PFSK-1 (cell line): ENCODE data around the gene TNFRSF1B.

Source experiments
- FOXP2 ChIP-seq: optimal IDR thresholded peaks from 2 replicates; pipeline ENCODE3; 2011; ENCODE audit warnings: borderline replicate concordance, control low read depth, inconsistent platforms; ENCODE audit not compliant: insufficient read depth; ENCODE audit errors: extremely low read length, extremely low read depth
- POLR2AphosphoS5 ChIP-seq: IDR thresholded peaks from 2 replicates; pipeline ENCODE4 v1.6.1; 2012; ENCODE audit warnings: low read depth, mild to moderate bottlenecking, control low read depth, low read length, moderate library complexity
- SIN3A ChIP-seq: IDR thresholded peaks from 2 replicates; pipeline ENCODE4 v1.6.1; 2012; ENCODE audit warnings: mild to moderate bottlenecking, low read length, moderate library complexity, borderline replicate concordance; ENCODE audit not compliant: insufficient read depth
- TAF1 ChIP-seq: IDR thresholded peaks from 2 replicates; pipeline ENCODE4 v1.6.1; 2012; ENCODE audit warnings: low read length, control low read depth, borderline replicate concordance; ENCODE audit not compliant: insufficient read depth
- TF ChIP-seq, protein P1 (sequence below), 2 experiments: IDR thresholded peaks; 2 replicates each; pipeline versions ENCODE4 v1.6.1 to v1.8.0; 2011 to 2012; ENCODE audit warnings: low read depth in 2 of 2, low read length in 2 of 2, control low read depth in 1 of 2, inconsistent platforms in 1 of 2, mild to moderate bottlenecking in 1 of 2, moderate library complexity in 1 of 2; ENCODE audit not compliant: insufficient read depth in 1 of 2

DNA sequence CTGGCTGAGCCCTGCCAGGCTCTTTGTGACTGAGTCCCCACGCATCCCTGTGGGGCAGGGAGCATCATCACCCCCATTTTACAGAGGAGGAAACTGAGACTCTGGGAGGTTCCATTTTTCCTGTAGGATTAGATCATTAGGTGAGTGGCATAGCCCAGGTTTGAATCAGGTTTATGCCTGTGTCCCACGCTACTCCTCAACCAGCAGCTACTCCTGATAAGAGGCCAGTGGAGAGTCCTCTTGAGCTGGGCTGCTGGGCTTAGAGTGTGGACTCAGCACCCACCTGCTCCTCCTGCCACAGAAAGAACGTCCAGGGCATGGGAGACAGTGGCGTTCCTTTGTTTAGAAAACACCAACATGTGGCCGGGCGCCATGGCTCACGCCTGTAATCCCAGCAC lies 30.7 kb downstream of the TNFRSF1B start:
- no peak for TF ChIP-seq POLR2AphosphoS5
- TF ChIP-seq, protein P1, sequence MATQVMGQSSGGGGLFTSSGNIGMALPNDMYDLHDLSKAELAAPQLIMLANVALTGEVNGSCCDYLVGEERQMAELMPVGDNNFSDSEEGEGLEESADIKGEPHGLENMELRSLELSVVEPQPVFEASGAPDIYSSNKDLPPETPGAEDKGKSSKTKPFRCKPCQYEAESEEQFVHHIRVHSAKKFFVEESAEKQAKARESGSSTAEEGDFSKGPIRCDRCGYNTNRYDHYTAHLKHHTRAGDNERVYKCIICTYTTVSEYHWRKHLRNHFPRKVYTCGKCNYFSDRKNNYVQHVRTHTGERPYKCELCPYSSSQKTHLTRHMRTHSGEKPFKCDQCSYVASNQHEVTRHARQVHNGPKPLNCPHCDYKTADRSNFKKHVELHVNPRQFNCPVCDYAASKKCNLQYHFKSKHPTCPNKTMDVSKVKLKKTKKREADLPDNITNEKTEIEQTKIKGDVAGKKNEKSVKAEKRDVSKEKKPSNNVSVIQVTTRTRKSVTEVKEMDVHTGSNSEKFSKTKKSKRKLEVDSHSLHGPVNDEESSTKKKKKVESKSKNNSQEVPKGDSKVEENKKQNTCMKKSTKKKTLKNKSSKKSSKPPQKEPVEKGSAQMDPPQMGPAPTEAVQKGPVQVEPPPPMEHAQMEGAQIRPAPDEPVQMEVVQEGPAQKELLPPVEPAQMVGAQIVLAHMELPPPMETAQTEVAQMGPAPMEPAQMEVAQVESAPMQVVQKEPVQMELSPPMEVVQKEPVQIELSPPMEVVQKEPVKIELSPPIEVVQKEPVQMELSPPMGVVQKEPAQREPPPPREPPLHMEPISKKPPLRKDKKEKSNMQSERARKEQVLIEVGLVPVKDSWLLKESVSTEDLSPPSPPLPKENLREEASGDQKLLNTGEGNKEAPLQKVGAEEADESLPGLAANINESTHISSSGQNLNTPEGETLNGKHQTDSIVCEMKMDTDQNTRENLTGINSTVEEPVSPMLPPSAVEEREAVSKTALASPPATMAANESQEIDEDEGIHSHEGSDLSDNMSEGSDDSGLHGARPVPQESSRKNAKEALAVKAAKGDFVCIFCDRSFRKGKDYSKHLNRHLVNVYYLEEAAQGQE (IDR thresholded peaks at IDR 0.05; ENCODE audit: insufficient read depth in 1 of 2, low read depth in 2 of 2, low read length in 2 of 2) = no peak
- no peak for TF ChIP-seq SIN3A
- no peak for TF ChIP-seq TAF1
- no peak for TF ChIP-seq FOXP2
